Nephron progenitor cell (in vitro differentiated cells): ENCODE data around the gene FBXO46.
A peak's percentile ranks its signal among the peaks of the same experiment; 100 is the strongest.

Experiments
- DNase-seq: peaks from one replicate; pipeline ENCODE4 v3.0.0; 2021
- H3K27ac Mint-ChIP-seq: 2 replicates; pipeline ENCODE4 v1.8.0; 2021; ENCODE audit warnings: mild to moderate bottlenecking, moderate library complexity, mixed read lengths
- H3K27me3 Mint-ChIP-seq: 2 replicates; pipeline ENCODE4 v1.8.0; 2021; ENCODE audit warnings: mild to moderate bottlenecking, low read depth, mixed read lengths; ENCODE audit not compliant: poor library complexity
- H3K36me3 Mint-ChIP-seq: 2 replicates; pipeline ENCODE4 v1.8.0; 2021; ENCODE audit warnings: low read depth, mixed read lengths
- H3K4me1 Mint-ChIP-seq: 2 replicates; pipeline ENCODE4 v1.8.0; 2021; ENCODE audit warnings: mixed read lengths
- H3K4me3 Mint-ChIP-seq: 2 replicates; pipeline ENCODE4 v1.8.0; 2021; ENCODE audit warnings: mild to moderate bottlenecking, moderate library complexity, mixed read lengths
- H3K9me3 Mint-ChIP-seq: 2 replicates; pipeline ENCODE4 v1.8.0; 2021; ENCODE audit warnings: mild to moderate bottlenecking, moderate library complexity, mixed read lengths
- CTCF ChIP-seq: fragments of 200-600 bp; sonication (generic); IDR thresholded peaks from 2 replicates; pipeline ENCODE4 v1.5.0; 2021; ENCODE audit warnings: antibody characterized with exemption

Gene FBXO46

GRCh38 chr19:45767410-45767880 lies 36.7 kb upstream of the FBXO46 start:
- peak overlapping the region; percentile 90 for H3K4me3 Mint-ChIP-seq
- H3K27me3 Mint-ChIP-seq: no peaks in the 10 kb centered on the region
- TF ChIP-seq CTCF: no peak
- H3K27ac Mint-ChIP-seq: peak overlapping the region; percentile 88
- peak; percentile 84 for DNase-seq
- H3K36me3 Mint-ChIP-seq: peaks cover 4% of the 10 kb centered on the region
- peaks cover 47% of the 10 kb centered on the region for H3K4me1 Mint-ChIP-seq
- no peaks in the 10 kb centered on the region for H3K9me3 Mint-ChIP-seq

- H3K27me3 Mint-ChIP-seq: no peaks in the 10 kb centered on the region
- H3K4me1 Mint-ChIP-seq: peaks cover 42% of the 10 kb centered on the region
- no peak for TF ChIP-seq CTCF
- DNase-seq: peak; percentile 42
- H3K36me3 Mint-ChIP-seq: no peaks in the 10 kb centered on the region
- peak overlapping the region; percentile 90 for H3K4me3 Mint-ChIP-seq
- peak overlapping the region; percentile 88 for H3K27ac Mint-ChIP-seq
- no peaks in the 10 kb centered on the region for H3K9me3 Mint-ChIP-seq
Measured at GRCh38 chr19:45766869-45767346, 36.2 kb upstream of the FBXO46 start.

- no peak overlapping the region for H3K27ac Mint-ChIP-seq
- no peaks in the 10 kb centered on the region for H3K27me3 Mint-ChIP-seq
- no peak for TF ChIP-seq CTCF
- H3K36me3 Mint-ChIP-seq: no peaks in the 10 kb centered on the region
- no peaks in the 10 kb centered on the region for H3K9me3 Mint-ChIP-seq
- no peak for DNase-seq
- H3K4me3 Mint-ChIP-seq: no peak overlapping the region
- peaks cover 40% of the 10 kb centered on the region for H3K4me1 Mint-ChIP-seq
Measured at GRCh38 chr19:45766296-45766868, 35.7 kb upstream of the FBXO46 start.

GRCh38 chr19:45765702-45766295 lies 35.1 kb upstream of the FBXO46 start:
- no peak for TF ChIP-seq CTCF
- Mint-ChIP-seq H3K4me3 (peak overlapping the region; percentile 61), H3K9me3 (no peaks in the 10 kb centered on the region), H3K36me3 (no peaks in the 10 kb centered on the region), H3K27ac (peak overlapping the region; percentile 32), H3K27me3 (no peaks in the 10 kb centered on the region), H3K4me1 (peaks cover 34% of the 10 kb centered on the region)
- DNase-seq: no peak

GRCh38 chr19:45764945-45765701 lies 34.4 kb upstream of the FBXO46 start:
- H3K4me1 Mint-ChIP-seq: peaks cover 32% of the 10 kb centered on the region
- TF ChIP-seq CTCF: no peak
- peak; percentile 36 for DNase-seq
- no peaks in the 10 kb centered on the region for H3K27me3 Mint-ChIP-seq
- no peaks in the 10 kb centered on the region for H3K36me3 Mint-ChIP-seq
- H3K27ac Mint-ChIP-seq: peak overlapping the region; percentile 92
- H3K4me3 Mint-ChIP-seq: peak overlapping the region; percentile 70
- H3K9me3 Mint-ChIP-seq: no peaks in the 10 kb centered on the region
